SK-N-MC (cell line): ENCODE results near the gene CAV2.

Source experiments
- EZH2 ChIP-seq: fragments of 200-600 bp; sonication (generic); IDR thresholded peaks from one replicate; pipeline ENCODE4 v1.6.1; 2017; ENCODE audit warnings: antibody characterized with exemption
- FOXP2 ChIP-seq: optimal IDR thresholded peaks from 2 replicates; pipeline ENCODE3; 2011; ENCODE audit warnings: mild to moderate bottlenecking, moderate library complexity; ENCODE audit not compliant: insufficient read depth; ENCODE audit errors: extremely low read length, control extremely low read depth
- POLR2AphosphoS5 ChIP-seq: IDR thresholded peaks from 2 replicates; pipeline ENCODE4 v1.6.1; 2012; ENCODE audit warnings: mild to moderate bottlenecking, low read depth, low read length, borderline replicate concordance

DNA sequence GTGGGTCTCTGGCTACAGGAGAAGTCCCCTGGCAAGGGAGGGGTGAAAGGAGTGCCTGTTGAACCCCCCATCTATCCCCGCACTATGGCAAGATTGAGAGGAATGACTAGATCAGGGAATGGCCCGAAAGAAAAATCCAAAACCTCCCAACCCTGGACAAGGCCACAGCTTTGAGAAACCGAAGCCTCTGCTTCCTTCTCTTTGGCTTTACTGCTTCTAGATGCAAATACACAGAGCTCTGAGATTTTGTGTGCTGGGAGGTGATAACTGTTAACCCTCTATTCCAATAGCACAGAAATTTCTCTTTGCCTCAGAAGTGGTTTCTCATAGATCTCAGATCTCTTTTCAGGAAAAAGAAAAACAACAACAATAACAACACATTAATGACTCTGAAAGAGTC, 40.3 kb downstream of the CAV2 start:
- TF ChIP-seq EZH2 (no peak), POLR2AphosphoS5 (no peak), FOXP2 (no peak)
